Natural killer cell (primary cell): ENCODE results near the gene TTC23. TPM values are rescaled to one million over a fixed set of nuclear protein-coding genes. Genes with fewer than 3 reads are reported as not detected.

ENCODE experiments used
- ATAC-seq, 3 donors: fragments of 150-1000 bp in 2 of 3; fragments of 200-7000 bp in 1 of 3; cut with Tn5 transposase; 1 replicate in 1 of 3; 2 replicates in 2 of 3; pipeline ENCODE4 v1.10.0; 2021; ENCODE audit warnings: mild to moderate bottlenecking in 2 of 3, moderate library complexity in 2 of 3
- DNase-seq, 2 donors: peaks; one replicate each; pipeline versions ENCODE4 v3.0.0 to v3.0.0-alpha.2; 2013 to 2021; ENCODE audit warnings: mixed read lengths in 1 of 2
- H3K27ac ChIP-seq: one replicate; pipeline ENCODE4 v1.5.1; 2013; ENCODE audit warnings: mild to moderate bottlenecking, low read length
- H3K27me3 ChIP-seq: one replicate; pipeline ENCODE4 v1.6.1; 2013; ENCODE audit warnings: low read length; ENCODE audit not compliant: control insufficient read depth, insufficient read depth
- H3K36me3 ChIP-seq: one replicate; pipeline ENCODE4 v1.6.1; 2013; ENCODE audit warnings: low read length; ENCODE audit not compliant: control insufficient read depth, insufficient read depth
- H3K4me1 ChIP-seq: one replicate; pipeline ENCODE4 v1.6.1; 2013; ENCODE audit warnings: low read length; ENCODE audit not compliant: control insufficient read depth, insufficient read depth
- H3K4me3 ChIP-seq: one replicate; pipeline ENCODE4 v1.5.1; 2013; ENCODE audit warnings: low read length
- H3K9me3 ChIP-seq: one replicate; pipeline ENCODE4 v1.6.1; 2013; ENCODE audit warnings: low read length; ENCODE audit not compliant: control insufficient read depth, insufficient read depth
- H3K27ac Mint-ChIP-seq, 2 donors: one replicate each; pipeline ENCODE4 v1.8.0; 2022; ENCODE audit warnings: mild to moderate bottlenecking in 2 of 2, mixed read lengths in 2 of 2, moderate library complexity in 1 of 2
- H3K27me3 Mint-ChIP-seq, 2 donors: one replicate each; pipeline ENCODE4 v1.8.0; 2022; ENCODE audit warnings: low read depth in 2 of 2, mixed read lengths in 2 of 2
- H3K36me3 Mint-ChIP-seq: one replicate; pipeline ENCODE4 v1.8.0; 2022; ENCODE audit warnings: mixed read lengths
- H3K4me1 Mint-ChIP-seq, 2 donors: one replicate each; pipeline ENCODE4 v1.8.0; 2022; ENCODE audit warnings: mixed read lengths in 2 of 2
- H3K4me3 Mint-ChIP-seq: one replicate; pipeline ENCODE4 v1.8.0; 2022; ENCODE audit warnings: mild to moderate bottlenecking, moderate library complexity, mixed read lengths
- H3K9me3 Mint-ChIP-seq, 2 donors: one replicate each; pipeline ENCODE4 v1.8.0; 2022; ENCODE audit warnings: mixed read lengths in 2 of 2
- WGBS: methylation state at CpG from one replicate; pipeline ENCODE4 v1.1.7; 2013; ENCODE audit warnings: missing lambda C conversion rate; ENCODE audit not compliant: insufficient coverage; 5-methylcytosine and 5-hydroxymethylcytosine counted together
- intact Hi-C: fragments of 100-400 bp; cut with micrococcal nuclease; formaldehyde crosslinking; loops from one replicate; pipeline ENCODE4 v1.14.2; 2022
- total RNA-seq, 4 donors: library from RNA; stranded (reverse); fragments of 120-200 nt in 1 of 4; gene quantifications; one replicate each; pipeline versions ENCODE4 v1.2.3 to v1.2.4, GENCODE V29; 2013 to 2022
- TF ChIP-seq, protein P1 (sequence below): fragments of 200-600 bp; IDR thresholded peaks from one replicate; pipeline ENCODE4 v1.8.0; 2022; ENCODE audit warnings: antibody characterized with exemption

The TTC23 gene
- total RNA-seq, 3 donors from 2014 or later (not counting 1 experiment from before 2014, with no cell fraction given): 0.75 to 1.1 (median 1.0) TPM

DNA sequence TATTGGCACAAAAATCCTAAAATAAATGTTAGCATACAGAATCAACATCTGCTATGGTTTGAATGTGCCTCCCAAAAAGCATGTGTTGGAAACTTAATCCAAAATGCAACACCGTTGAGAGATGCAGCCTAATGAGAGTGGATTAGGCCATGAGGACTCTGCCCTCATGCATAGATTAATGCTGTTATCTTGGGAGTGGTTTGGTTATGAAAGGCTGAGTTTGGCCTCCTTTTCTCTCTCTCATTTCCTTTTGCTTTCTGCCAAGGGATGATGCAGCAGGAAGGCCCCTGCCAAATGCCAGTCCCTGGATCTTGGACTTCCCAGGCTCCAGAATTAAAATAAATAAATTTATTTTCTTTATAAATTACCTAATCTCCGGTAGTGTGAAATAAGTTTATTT, 95.1 kb downstream of the TTC23 start:
- TF ChIP-seq, protein P1, sequence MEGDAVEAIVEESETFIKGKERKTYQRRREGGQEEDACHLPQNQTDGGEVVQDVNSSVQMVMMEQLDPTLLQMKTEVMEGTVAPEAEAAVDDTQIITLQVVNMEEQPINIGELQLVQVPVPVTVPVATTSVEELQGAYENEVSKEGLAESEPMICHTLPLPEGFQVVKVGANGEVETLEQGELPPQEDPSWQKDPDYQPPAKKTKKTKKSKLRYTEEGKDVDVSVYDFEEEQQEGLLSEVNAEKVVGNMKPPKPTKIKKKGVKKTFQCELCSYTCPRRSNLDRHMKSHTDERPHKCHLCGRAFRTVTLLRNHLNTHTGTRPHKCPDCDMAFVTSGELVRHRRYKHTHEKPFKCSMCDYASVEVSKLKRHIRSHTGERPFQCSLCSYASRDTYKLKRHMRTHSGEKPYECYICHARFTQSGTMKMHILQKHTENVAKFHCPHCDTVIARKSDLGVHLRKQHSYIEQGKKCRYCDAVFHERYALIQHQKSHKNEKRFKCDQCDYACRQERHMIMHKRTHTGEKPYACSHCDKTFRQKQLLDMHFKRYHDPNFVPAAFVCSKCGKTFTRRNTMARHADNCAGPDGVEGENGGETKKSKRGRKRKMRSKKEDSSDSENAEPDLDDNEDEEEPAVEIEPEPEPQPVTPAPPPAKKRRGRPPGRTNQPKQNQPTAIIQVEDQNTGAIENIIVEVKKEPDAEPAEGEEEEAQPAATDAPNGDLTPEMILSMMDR: no peak
- Histone ChIP-seq H3K4me3 (no peak overlapping the region), H3K4me1 (no peaks in the 10 kb centered on the region), H3K9me3 (no peaks in the 10 kb centered on the region), H3K36me3 (no peaks in the 10 kb centered on the region), H3K27ac (no peak overlapping the region), H3K27me3 (no peaks in the 10 kb centered on the region)
- no peaks in the 10 kb centered on the region for H3K9me3 Mint-ChIP-seq
- H3K27me3 Mint-ChIP-seq: peaks cover 0 to 13% of the 10 kb centered on the region in 2 donors
- no peaks in the 10 kb centered on the region for H3K4me1 Mint-ChIP-seq
- 100% methylated on average over 1 of the region's 2 CpGs for WGBS
- H3K27ac Mint-ChIP-seq: no peak overlapping the region
- DNase-seq: no peak
- H3K4me3 Mint-ChIP-seq: no peak overlapping the region
- no peaks in the 10 kb centered on the region for H3K36me3 Mint-ChIP-seq
- no peak for ATAC-seq
- intact Hi-C loops: no loop called here

DNA sequence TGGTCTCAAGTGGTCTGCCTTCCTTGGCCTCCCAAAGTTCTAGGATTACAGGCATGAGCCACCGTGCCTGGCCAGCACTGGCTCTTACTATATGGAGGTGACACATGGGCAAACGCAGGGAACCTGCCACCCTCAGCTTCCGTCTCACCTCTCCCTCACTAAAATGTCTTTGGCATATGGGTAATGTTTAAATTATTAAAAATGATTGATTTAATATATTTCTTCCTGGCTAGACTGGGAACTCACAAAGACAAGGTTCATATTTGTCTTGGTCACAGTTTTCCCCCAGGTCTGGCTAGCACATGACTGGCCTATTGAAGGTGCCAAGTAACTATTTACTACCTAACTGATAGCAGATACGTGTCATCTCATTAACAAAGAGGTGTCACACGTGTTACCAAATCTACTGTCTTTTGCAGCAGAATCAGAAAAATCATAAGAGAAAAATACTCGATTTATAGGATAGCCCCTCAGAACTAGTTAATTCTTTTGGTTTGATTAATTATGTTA, 96.3 kb downstream of the TTC23 start:
- Mint-ChIP-seq H3K9me3 (no peaks in the 10 kb centered on the region), H3K4me1 (no peaks in the 10 kb centered on the region), H3K36me3 (no peaks in the 10 kb centered on the region), H3K27me3 (peaks cover 0 to 13% of the 10 kb centered on the region in 2 donors), H3K4me3 (no peak overlapping the region), H3K27ac (no peak overlapping the region)
- H3K4me1 ChIP-seq: no peaks in the 10 kb centered on the region
- intact Hi-C loops: no loop called here
- DNase-seq (no peak), ATAC-seq (no peak)
- TF ChIP-seq, protein P1: no peak
- no peaks in the 10 kb centered on the region for H3K9me3 ChIP-seq
- no peak overlapping the region for H3K27ac ChIP-seq
- H3K4me3 ChIP-seq: no peak overlapping the region
- H3K36me3 ChIP-seq: no peaks in the 10 kb centered on the region
- WGBS: 87% methylated on average over 3 of the region's 6 CpGs
- H3K27me3 ChIP-seq: no peaks in the 10 kb centered on the region

DNA sequence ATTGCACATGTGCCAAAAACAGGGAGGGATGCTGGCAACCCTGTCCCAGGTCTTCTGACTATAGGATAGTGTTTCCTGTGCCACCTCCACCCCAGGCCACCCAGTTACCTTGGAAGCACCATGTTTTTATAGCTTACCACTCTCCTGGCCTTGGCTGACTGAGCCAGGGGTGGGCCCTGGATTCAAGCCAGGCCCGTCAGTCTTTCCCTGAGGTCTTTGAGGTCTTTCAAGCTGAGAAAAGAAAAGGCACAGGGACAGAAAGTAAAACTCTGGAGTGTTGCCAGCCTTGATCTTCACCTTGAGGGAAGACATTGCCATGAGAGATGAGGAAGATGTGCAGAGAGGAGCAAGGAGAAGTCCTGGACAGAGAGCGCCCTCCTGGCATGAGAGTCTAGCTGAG, 98.2 kb downstream of the TTC23 start:
- Mint-ChIP-seq H3K27ac (no peak overlapping the region), H3K9me3 (no peaks in the 10 kb centered on the region), H3K4me1 (no peaks in the 10 kb centered on the region), H3K27me3 (peaks cover 0 to 8% of the 10 kb centered on the region in 2 donors), H3K36me3 (no peaks in the 10 kb centered on the region), H3K4me3 (no peak overlapping the region)
- WGBS: 79% methylated on average over 2 of the region's 2 CpGs
- no peaks in the 10 kb centered on the region for H3K9me3 ChIP-seq
- intact Hi-C loops: no loop called here
- H3K27me3 ChIP-seq: no peaks in the 10 kb centered on the region
- no peak for DNase-seq
- H3K4me3 ChIP-seq: no peak overlapping the region
- ATAC-seq: no peak
- H3K4me1 ChIP-seq: no peaks in the 10 kb centered on the region
- H3K36me3 ChIP-seq: no peaks in the 10 kb centered on the region
- TF ChIP-seq, protein P1: no peak
- no peak overlapping the region for H3K27ac ChIP-seq

DNA sequence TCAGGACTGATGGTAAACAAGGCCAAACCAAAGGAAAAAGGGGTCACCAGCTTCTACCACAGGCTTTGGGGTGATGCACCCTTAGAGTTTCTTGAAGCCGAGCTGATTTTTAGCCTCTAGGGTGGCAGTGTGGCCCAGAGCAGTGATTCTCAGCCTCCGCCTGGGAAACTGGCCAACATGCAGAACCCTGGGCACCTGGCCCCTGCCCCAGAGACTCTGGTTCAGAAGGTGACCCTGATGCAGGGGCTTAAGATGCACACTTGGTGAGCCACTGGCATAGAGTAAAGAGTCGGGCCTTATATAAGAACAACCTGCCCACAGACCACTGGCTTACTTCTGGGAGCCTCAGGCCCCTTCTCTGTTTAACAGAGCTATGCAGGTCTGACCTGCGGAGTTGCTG, 100.0 kb downstream of the TTC23 start:
- 93% methylated on average over 4 of the region's 4 CpGs for WGBS
- intact Hi-C loops: no loop called here
- H3K4me3 ChIP-seq: no peak overlapping the region
- TF ChIP-seq, protein P1: no peak
- H3K4me3 Mint-ChIP-seq: no peak overlapping the region
- H3K27ac Mint-ChIP-seq: no peak overlapping the region
- DNase-seq: no peak
- no peak overlapping the region for H3K27ac ChIP-seq
- no peaks in the 10 kb centered on the region for H3K27me3 ChIP-seq
- peaks cover 2 to 16% of the 10 kb centered on the region in 2 donors for H3K27me3 Mint-ChIP-seq
- H3K9me3 Mint-ChIP-seq: no peaks in the 10 kb centered on the region
- no peaks in the 10 kb centered on the region for H3K36me3 ChIP-seq
- H3K9me3 ChIP-seq: no peaks in the 10 kb centered on the region
- no peaks in the 10 kb centered on the region for H3K4me1 Mint-ChIP-seq
- no peak for ATAC-seq
- no peaks in the 10 kb centered on the region for H3K4me1 ChIP-seq
- H3K36me3 Mint-ChIP-seq: no peaks in the 10 kb centered on the region
